ENCODE data around the gene NUFIP2.
A peak's percentile ranks its signal among the peaks of the same experiment; 100 is the strongest.

The NUFIP2 gene

GRCh38 chr17:29256735-29257466 is 37.0 kb downstream of the NUFIP2 start:
- H3K36me3 Mint-ChIP-seq: peaks cover 43% of the 10 kb centered on the region
- no peak overlapping the region for H3K4me3 Mint-ChIP-seq
- no peak for DNase-seq
- no peaks in the 10 kb centered on the region for H3K9me3 Mint-ChIP-seq
- H3K4me1 Mint-ChIP-seq: peaks cover 6% of the 10 kb centered on the region
- peak overlapping the region; percentile 22 for H3K27ac Mint-ChIP-seq
- CTCF ChIA-PET: interaction anchor here (0.6 to 1.7 kb wide), 6 partner anchors 10 to 335 kb away, joined by 3 to 5 read pairs (median 4); partner anchors contain the start of gene CRYBA1
- H3K27me3 Mint-ChIP-seq: no peaks in the 10 kb centered on the region

- Mint-ChIP-seq H3K36me3 (peaks cover 34% of the 10 kb centered on the region), H3K4me1 (peaks cover 3% of the 10 kb centered on the region), H3K9me3 (no peaks in the 10 kb centered on the region), H3K27me3 (no peaks in the 10 kb centered on the region), H3K4me3 (no peak overlapping the region), H3K27ac (no peak overlapping the region)
- CTCF ChIA-PET: interaction anchor here (0.8 to 1.7 kb wide), 5 partner anchors 14 to 114 kb away, joined by 3 to 5 read pairs (median 3); no protein-coding TSS in a partner anchor
- DNase-seq: no peak
These were observed 37.9 kb downstream of the NUFIP2 start for GRCh38 chr17:29255926-29256522.

GRCh38 chr17:29253037-29253436 is 40.9 kb downstream of the NUFIP2 start:
- CTCF ChIA-PET: no interaction called here
- Mint-ChIP-seq H3K27ac (no peak overlapping the region), H3K4me1 (peaks cover 3% of the 10 kb centered on the region), H3K4me3 (no peak overlapping the region), H3K27me3 (no peaks in the 10 kb centered on the region), H3K36me3 (peaks cover 18% of the 10 kb centered on the region), H3K9me3 (no peaks in the 10 kb centered on the region)
- DNase-seq: no peak

- no peak for DNase-seq
- H3K4me3 Mint-ChIP-seq: no peak overlapping the region
- CTCF ChIA-PET: interaction anchor here (0.6 to 2.0 kb wide), 5 partner anchors 10 to 128 kb away, joined by 3 to 9 read pairs (median 4); no protein-coding TSS in a partner anchor
- H3K36me3 Mint-ChIP-seq: peaks cover 13% of the 10 kb centered on the region
- H3K27me3 Mint-ChIP-seq: no peaks in the 10 kb centered on the region
- no peak overlapping the region for H3K27ac Mint-ChIP-seq
- H3K4me1 Mint-ChIP-seq: peaks cover 2% of the 10 kb centered on the region
- H3K9me3 Mint-ChIP-seq: no peaks in the 10 kb centered on the region
These were observed 41.7 kb downstream of the NUFIP2 start for GRCh38 chr17:29252101-29252791.

GRCh38 chr17:29251184-29251583 is 42.8 kb downstream of the NUFIP2 start:
- Mint-ChIP-seq H3K27me3 (no peaks in the 10 kb centered on the region), H3K36me3 (peaks cover 7% of the 10 kb centered on the region), H3K9me3 (no peaks in the 10 kb centered on the region), H3K27ac (no peak overlapping the region), H3K4me3 (no peak overlapping the region), H3K4me1 (no peaks in the 10 kb centered on the region)
- CTCF ChIA-PET: interaction anchor here (0.7 to 2.3 kb wide), 8 partner anchors 9 to 127 kb away, joined by 3 to 9 read pairs (median 4); partner anchors contain the start of gene MYO18A
- DNase-seq: no peak

GRCh38 chr17:29250666-29251065 is 43.3 kb downstream of the NUFIP2 start:
- no peaks in the 10 kb centered on the region for H3K4me1 Mint-ChIP-seq
- DNase-seq: no peak
- no peak overlapping the region for H3K27ac Mint-ChIP-seq
- H3K9me3 Mint-ChIP-seq: no peaks in the 10 kb centered on the region
- H3K27me3 Mint-ChIP-seq: no peaks in the 10 kb centered on the region
- CTCF ChIA-PET: interaction anchor here (0.7 to 2.3 kb wide), 8 partner anchors 10 to 105 kb away, joined by 3 to 9 read pairs (median 4); partner anchors contain the start of gene MYO18A
- H3K36me3 Mint-ChIP-seq: peaks cover 4% of the 10 kb centered on the region
- no peak overlapping the region for H3K4me3 Mint-ChIP-seq

GRCh38 chr17:29248845-29249244 is 45.1 kb downstream of the NUFIP2 start:
- CTCF ChIA-PET: interaction anchor here (1.0 to 1.4 kb wide), 2 partner anchors 9 to 29 kb away, joined by 4 to 6 read pairs; no protein-coding TSS in a partner anchor

GRCh38 chr17:29247219-29247618 is 46.7 kb downstream of the NUFIP2 start:
- H3K4me3 Mint-ChIP-seq: no peak overlapping the region
- H3K36me3 Mint-ChIP-seq: no peaks in the 10 kb centered on the region
- H3K27me3 Mint-ChIP-seq: no peaks in the 10 kb centered on the region
- H3K4me1 Mint-ChIP-seq: no peaks in the 10 kb centered on the region
- no peak overlapping the region for H3K27ac Mint-ChIP-seq
- CTCF ChIA-PET: no interaction called here
- no peaks in the 10 kb centered on the region for H3K9me3 Mint-ChIP-seq
- DNase-seq: no peak

More at GRCh38 chr17:29248845-29249244, 45.1 kb downstream of the NUFIP2 start:
- H3K36me3 Mint-ChIP-seq: no peaks in the 10 kb centered on the region
- H3K9me3 Mint-ChIP-seq: no peaks in the 10 kb centered on the region
- no peaks in the 10 kb centered on the region for H3K4me1 Mint-ChIP-seq
- peak overlapping the region; percentile 65 for H3K27ac Mint-ChIP-seq
- DNase-seq: no peak
- no peaks in the 10 kb centered on the region for H3K27me3 Mint-ChIP-seq
- H3K4me3 Mint-ChIP-seq: no peak overlapping the region

GRCh38 chr17:29246628-29247027 is 47.3 kb downstream of the NUFIP2 start, which contains the start of gene CRYBA1:
TSS of gene CRYBA1 (plus strand) at chr17:29246859. CDS start at chr17:29246864, 5 bp downstream.
- H3K27ac Mint-ChIP-seq: no peak within 1 kb of the TSS
- no peaks in the 10 kb centered on the region for H3K9me3 Mint-ChIP-seq
- no peaks in the 10 kb centered on the region for H3K4me1 Mint-ChIP-seq

GRCh38 chr17:29245401-29245800 is 48.5 kb downstream of the NUFIP2 start:
- H3K9me3 Mint-ChIP-seq: no peaks in the 10 kb centered on the region
- no peak overlapping the region for H3K4me3 Mint-ChIP-seq
- peaks cover 2% of the 10 kb centered on the region for H3K4me1 Mint-ChIP-seq
- H3K27ac Mint-ChIP-seq: no peak overlapping the region
- H3K36me3 Mint-ChIP-seq: no peaks in the 10 kb centered on the region
- CTCF ChIA-PET: no interaction called here
- DNase-seq: no peak
- no peaks in the 10 kb centered on the region for H3K27me3 Mint-ChIP-seq

More at GRCh38 chr17:29246628-29247027, 47.3 kb downstream of the NUFIP2 start, which contains the start of gene CRYBA1:
- Mint-ChIP-seq H3K36me3 (no peaks in the 10 kb centered on the region), H3K4me3 (no peak within 1 kb of the TSS), H3K27me3 (no peaks in the 10 kb centered on the region)
- CTCF ChIA-PET: interaction anchor here (0.9 to 1.0 kb wide), 2 partner anchors 11 to 122 kb away, joined by 3 read pairs; no protein-coding TSS in a partner anchor
- no peak for DNase-seq

- peak; percentile 30 for DNase-seq
- Mint-ChIP-seq H3K4me3 (no peak overlapping the region), H3K4me1 (peaks cover 2% of the 10 kb centered on the region), H3K36me3 (no peaks in the 10 kb centered on the region), H3K27ac (no peak overlapping the region), H3K27me3 (no peaks in the 10 kb centered on the region), H3K9me3 (no peaks in the 10 kb centered on the region)
- CTCF ChIA-PET: no interaction called here
These were observed 50.2 kb downstream of the NUFIP2 start for GRCh38 chr17:29243792-29244191.

GRCh38 chr17:29242790-29243189 is 51.2 kb downstream of the NUFIP2 start:
- H3K9me3 Mint-ChIP-seq: no peaks in the 10 kb centered on the region
- no peak overlapping the region for H3K4me3 Mint-ChIP-seq

GRCh38 chr17:29242051-29242450 is 51.9 kb downstream of the NUFIP2 start:
- CTCF ChIA-PET: interaction anchor here (1.0 to 2.4 kb wide), 8 partner anchors 10 to 118 kb away, joined by 3 to 13 read pairs (median 4); no protein-coding TSS in a partner anchor
- Mint-ChIP-seq H3K27ac (no peak overlapping the region), H3K36me3 (no peaks in the 10 kb centered on the region), H3K4me3 (no peak overlapping the region), H3K4me1 (peaks cover 2% of the 10 kb centered on the region), H3K9me3 (no peaks in the 10 kb centered on the region), H3K27me3 (no peaks in the 10 kb centered on the region)
- DNase-seq: no peak

More at GRCh38 chr17:29242790-29243189, 51.2 kb downstream of the NUFIP2 start:
- Mint-ChIP-seq H3K27me3 (no peaks in the 10 kb centered on the region), H3K4me1 (peaks cover 2% of the 10 kb centered on the region), H3K27ac (no peak overlapping the region), H3K36me3 (no peaks in the 10 kb centered on the region)
- CTCF ChIA-PET: interaction anchor here (0.8 to 1.6 kb wide), 6 partner anchors 9 to 119 kb away, joined by 3 to 4 read pairs (median 3); no protein-coding TSS in a partner anchor
- DNase-seq: no peak
